Upper lobe of left lung (tissue), 4 donors: ENCODE measurements around the gene LCE1A.

Experiments used
- EP300 ChIP-seq, 4 donors: sonication (generic); formaldehyde crosslinking; IDR thresholded peaks; one replicate each; pipeline ENCODE4 v1.5.1; 2017; ENCODE audit warnings: antibody characterized with exemption in 4 of 4, control low read depth in 2 of 4
- POLR2AphosphoS5 ChIP-seq, 2 donors: sonication (generic); formaldehyde crosslinking; IDR thresholded peaks; one replicate each; pipeline ENCODE4 v1.5.1; 2017; ENCODE audit warnings: antibody characterized with exemption in 2 of 2

DNA sequence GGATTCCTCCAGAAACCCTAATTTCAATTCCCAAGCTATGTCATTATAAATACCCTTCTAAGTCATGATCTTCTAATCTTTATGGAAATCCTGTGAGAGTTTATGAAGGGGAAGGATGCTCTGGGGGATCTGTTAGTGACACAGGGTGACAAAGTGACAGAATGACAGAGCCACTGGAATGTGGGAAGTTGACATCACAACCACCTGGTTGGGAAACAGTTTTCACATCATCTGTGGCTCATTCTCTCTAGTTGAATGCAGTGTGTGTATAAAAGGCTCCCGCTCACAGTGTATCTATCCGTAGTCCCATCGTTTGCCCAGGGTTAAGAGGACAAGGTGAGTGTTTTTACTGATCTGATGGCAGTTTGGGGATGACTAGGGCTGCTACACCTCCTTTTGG lies 32.4 kb downstream of the LCE1A start, which contains the start of gene LCE7A:
- TF ChIP-seq EP300 (IDR thresholded peaks at IDR 0.05) = no peak
- no peak for TF ChIP-seq POLR2AphosphoS5 (IDR thresholded peaks at IDR 0.05)
